ENCODE measurements around the gene PHRF1. TPM values are rescaled to one million over a fixed set of nuclear protein-coding genes. Genes with fewer than 3 reads are reported as not detected.
A peak's percentile ranks its signal among the peaks of the same experiment; 100 is the strongest.

Gene PHRF1
- total RNA-seq, 1 donor = 27.5 TPM

GRCh38 chr11:532527-532985 is 43.7 kb upstream of the PHRF1 start:
- DNase-seq (ENCODE audit: insufficient read length, low spot score, missing footprints) = peak; percentile 78
- H3K4me2 ChIP-seq (ENCODE audit: insufficient read depth, low read length) = no peak overlapping the region
- H2AFZ ChIP-seq (ENCODE audit: low read length) = no peak overlapping the region
- no peak for TF ChIP-seq CTCF (IDR thresholded peaks at IDR 0.05; ENCODE audit: extremely low read depth, low read depth, low read length)
- H4K20me1 ChIP-seq (ENCODE audit: insufficient read depth, low read length) = peaks cover 23% of the 10 kb centered on the region
- peaks cover 13% of the 10 kb centered on the region for H3K36me3 ChIP-seq (ENCODE audit: insufficient read depth, low read length)
- H3K27ac ChIP-seq (ENCODE audit: low read depth, low read length) = no peak overlapping the region
- H3K27me3 ChIP-seq (ENCODE audit: insufficient read depth, low read length) = no peaks in the 10 kb centered on the region
- no peak overlapping the region for H3K4me3 ChIP-seq (ENCODE audit: insufficient read depth, low read length)
- H3K4me1 ChIP-seq (ENCODE audit: insufficient read depth, low read length) = peaks cover 20% of the 10 kb centered on the region
- H3K79me2 ChIP-seq (ENCODE audit: insufficient read depth, low read length) = peaks cover 16% of the 10 kb centered on the region
- no peaks in the 10 kb centered on the region for H3K9me3 ChIP-seq (ENCODE audit: low read depth, low read length)

DNA sequence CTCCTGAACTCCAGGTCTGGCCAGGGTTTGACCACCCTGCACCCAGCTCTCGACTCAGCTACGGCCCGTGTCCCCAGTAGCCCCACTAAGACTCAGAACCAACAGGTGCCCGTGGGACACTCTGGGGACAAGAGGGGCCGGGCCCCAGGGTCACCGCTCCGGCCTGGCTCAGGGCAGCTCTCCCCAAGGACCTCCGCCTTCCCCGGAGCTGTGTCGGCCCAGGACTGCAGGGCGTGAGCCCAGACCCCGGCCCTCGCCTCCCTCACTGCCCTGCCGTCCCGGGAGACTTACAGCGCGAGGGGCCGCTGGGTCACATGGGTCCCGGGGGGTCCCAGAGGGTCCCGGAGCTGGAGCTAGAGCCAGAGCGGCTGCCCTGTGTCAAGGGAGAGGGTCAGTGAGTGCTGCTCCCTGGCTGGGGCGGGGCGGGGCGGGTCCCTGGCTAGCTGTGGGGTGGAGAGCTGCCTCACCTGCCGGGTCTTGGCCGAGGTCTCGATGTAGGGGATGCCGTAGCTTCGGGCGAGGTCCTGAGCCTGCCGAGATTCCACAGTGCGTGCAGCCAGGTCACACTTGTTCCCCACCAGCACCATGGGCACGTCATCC is 43.2 kb upstream of the PHRF1 start:
- no peak for TF ChIP-seq CTCF (IDR thresholded peaks at IDR 0.05; ENCODE audit: extremely low read depth, low read depth, low read length)
- peaks cover 23% of the 10 kb centered on the region for H4K20me1 ChIP-seq (ENCODE audit: insufficient read depth, low read length)
- H3K4me3 ChIP-seq (ENCODE audit: insufficient read depth, low read length) = no peak overlapping the region
- no peak overlapping the region for H2AFZ ChIP-seq (ENCODE audit: low read length)
- peaks cover 16% of the 10 kb centered on the region for H3K79me2 ChIP-seq (ENCODE audit: insufficient read depth, low read length)
- H3K27ac ChIP-seq (ENCODE audit: low read depth, low read length) = no peak overlapping the region
- no peaks in the 10 kb centered on the region for H3K9me3 ChIP-seq (ENCODE audit: low read depth, low read length)
- H3K4me2 ChIP-seq (ENCODE audit: insufficient read depth, low read length) = no peak overlapping the region
- DNase-seq (ENCODE audit: insufficient read length, low spot score, missing footprints) = peak; percentile 71
- no peaks in the 10 kb centered on the region for H3K27me3 ChIP-seq (ENCODE audit: insufficient read depth, low read length)
- H3K4me1 ChIP-seq (ENCODE audit: insufficient read depth, low read length) = peaks cover 20% of the 10 kb centered on the region
- peaks cover 13% of the 10 kb centered on the region for H3K36me3 ChIP-seq (ENCODE audit: insufficient read depth, low read length)

GRCh38 chr11:533586-534395 is 42.5 kb upstream of the PHRF1 start:
- H3K27ac ChIP-seq (ENCODE audit: low read depth, low read length) = no peak overlapping the region
- DNase-seq (ENCODE audit: insufficient read length, low spot score, missing footprints) = peak; percentile 80
- TF ChIP-seq CTCF (IDR thresholded peaks at IDR 0.05; ENCODE audit: extremely low read depth, low read depth, low read length) = no peak
- peak overlapping the region; percentile 80 for H3K4me3 ChIP-seq (ENCODE audit: insufficient read depth, low read length)
- peaks cover 23% of the 10 kb centered on the region for H4K20me1 ChIP-seq (ENCODE audit: insufficient read depth, low read length)
- peak overlapping the region; percentile 87 for H3K4me2 ChIP-seq (ENCODE audit: insufficient read depth, low read length)
- H2AFZ ChIP-seq (ENCODE audit: low read length) = no peak overlapping the region
- H3K36me3 ChIP-seq (ENCODE audit: insufficient read depth, low read length) = peaks cover 13% of the 10 kb centered on the region
- H3K79me2 ChIP-seq (ENCODE audit: insufficient read depth, low read length) = peaks cover 16% of the 10 kb centered on the region
- peaks cover 20% of the 10 kb centered on the region for H3K4me1 ChIP-seq (ENCODE audit: insufficient read depth, low read length)
- no peaks in the 10 kb centered on the region for H3K9me3 ChIP-seq (ENCODE audit: low read depth, low read length)
- no peaks in the 10 kb centered on the region for H3K27me3 ChIP-seq (ENCODE audit: insufficient read depth, low read length)
